OCI-LY7 (cell line): Measurements from ENCODE around the gene ASB14. TPM values are rescaled to one million over a fixed set of nuclear protein-coding genes. Genes with fewer than 3 reads are reported as not detected.
A peak's percentile ranks its signal among the peaks of the same experiment; 100 is the strongest.
"Not testable (repeated sequence)": the region's sequence is repeated elsewhere in the genome, so short reads cannot be mapped to it uniquely, and the experiment has no call there.

Experiments used
- BruUV-seq: library from RNA; stranded (reverse); fragments of 400-500 nt; replicated peaks from 2 replicates; lab custom pipeline; 2021; lab: Mats Ljungman, UMichigan
- CTCF ChIA-PET: fragments of 300-600 bp; sonication (Branson Sonifier 250); formaldehyde crosslinking; loops from one replicate; lab custom pipeline; 2022; ENCODE audit warnings: antibody characterized with exemption; ENCODE audit not compliant: unreplicated experiment; lab: Charles Lee
- POLR2A ChIA-PET: fragments of 300-600 bp; sonication (Branson Sonifier 250); formaldehyde crosslinking; loops from one replicate; lab custom pipeline; 2022; ENCODE audit warnings: antibody characterized with exemption; lab: Charles Lee
- DNase-seq: peaks from one replicate; pipeline ENCODE4 v3.0.0-alpha.2; 2015; ENCODE audit warnings: low spot score
- H2AFZ ChIP-seq: fragments of 200-600 bp; sonication (generic), shearing (Covaris generic); 2 replicates; pipeline ENCODE4 v1.6.1; 2014; ENCODE audit warnings: mild to moderate bottlenecking, antibody characterized with exemption, low read length, moderate library complexity
- H3K27ac ChIP-seq: fragments of 200-600 bp; sonication (generic); 2 replicates; pipeline ENCODE4 v1.5.1; 2014; ENCODE audit warnings: mixed run types, low read depth, mild to moderate bottlenecking, moderate library complexity, low read length, inconsistent platforms; ENCODE audit not compliant: poor library complexity, severe bottlenecking
- H3K36me3 ChIP-seq: fragments of 200-600 bp; sonication (generic); 2 replicates; pipeline ENCODE4 v1.6.1; 2014; ENCODE audit warnings: mild to moderate bottlenecking, antibody characterized with exemption, low read length, moderate library complexity, mixed read lengths; ENCODE audit not compliant: insufficient read depth
- H3K4me1 ChIP-seq: fragments of 200-600 bp; sonication (generic); 2 replicates; pipeline ENCODE4 v1.5.1; 2014; ENCODE audit warnings: mild to moderate bottlenecking, low read length; ENCODE audit not compliant: insufficient read depth, poor library complexity, severe bottlenecking
- H3K4me2 ChIP-seq: fragments of 200-600 bp; sonication (generic); 2 replicates; pipeline ENCODE4 v1.6.1; 2014; ENCODE audit warnings: mild to moderate bottlenecking, low read length
- H3K4me3 ChIP-seq: fragments of 200-600 bp; sonication (generic); 2 replicates; pipeline ENCODE4 v1.5.1; 2014; ENCODE audit warnings: mild to moderate bottlenecking, low read depth, low read length; ENCODE audit not compliant: poor library complexity, severe bottlenecking
- H3K79me2 ChIP-seq: fragments of 200-600 bp; sonication (generic); 2 replicates; pipeline ENCODE4 v1.6.1; 2016; ENCODE audit warnings: low read depth, mild to moderate bottlenecking, low read length, moderate library complexity, mixed read lengths; ENCODE audit not compliant: insufficient read depth
- H3K9me2 ChIP-seq: fragments of 200-600 bp; sonication (generic); 2 replicates; pipeline ENCODE4 v1.6.1; 2016; ENCODE audit warnings: mild to moderate bottlenecking, low read length, mixed read lengths; ENCODE audit not compliant: insufficient read depth
- H3K9me3 ChIP-seq: fragments of 200-600 bp; sonication (generic); 2 replicates; pipeline ENCODE4 v1.6.1; 2014; ENCODE audit warnings: mild to moderate bottlenecking, mixed run types, low read length, mixed read lengths
- H4K20me1 ChIP-seq: fragments of 200-600 bp; sonication (generic); 2 replicates; pipeline ENCODE4 v1.6.1; 2014; ENCODE audit warnings: mild to moderate bottlenecking, antibody characterized with exemption, low read length, moderate library complexity, mixed read lengths; ENCODE audit not compliant: insufficient read depth
- CTCF ChIP-seq: fragments of 200-600 bp; sonication (generic); conservative IDR thresholded peaks from 2 replicates; pipeline ENCODE4 v1.5.1; 2014; ENCODE audit warnings: mild to moderate bottlenecking, antibody characterized with exemption, low read length, moderate library complexity, mixed read lengths
- EZH2phosphoT487 ChIP-seq: fragments of 200-600 bp; sonication (generic); IDR thresholded peaks from 2 replicates; pipeline ENCODE4 v1.6.1; 2018; ENCODE audit warnings: low read depth, borderline replicate concordance, mild to moderate bottlenecking, mixed run types, antibody characterized with exemption, low read length, moderate library complexity, mixed read lengths
- intact Hi-C: fragments of 100-400 bp; cut with micrococcal nuclease; formaldehyde crosslinking; loops from one replicate; pipeline ENCODE4 v1.10.0; 2022; ENCODE audit not compliant: unreplicated experiment
- total RNA-seq, 2 experiments: library from RNA; depleted of rRNA in 1 of 2; stranded (reverse); fragments of >200 nt in 1 of 2; shearing (Covaris generic) in 1 of 2; gene quantifications; 2 replicates each; pipeline ENCODE4 v1.2.3, GENCODE V29; 2014 to 2022

ASB14 gene
- total RNA-seq, 2 experiments from 2014 or later, result 0.06 TPM; not detected in 1

GRCh38 chr3:57335283-57335938, 42.9 kb upstream of the ASB14 start:
- CTCF ChIA-PET, result no interaction called here
- DNase-seq, result no peak
- H3K9me2 ChIP-seq, result no peaks in the 10 kb centered on the region
- no peak overlapping the region for H3K4me3 ChIP-seq
- H2AFZ ChIP-seq, result no peak overlapping the region
- intact Hi-C loops, result no loop called here
- POLR2A ChIA-PET, result no interaction called here
- BruUV-seq, result no TSS peak
- no peaks in the 10 kb centered on the region for H3K36me3 ChIP-seq
- H3K4me1 ChIP-seq, result no peaks in the 10 kb centered on the region
- H3K9me3 ChIP-seq, result no peaks in the 10 kb centered on the region
- no peaks in the 10 kb centered on the region for H3K79me2 ChIP-seq
- no peaks in the 10 kb centered on the region for H4K20me1 ChIP-seq
- H3K27ac ChIP-seq, result no peak overlapping the region
- TF ChIP-seq CTCF, result no peak
- no peak for TF ChIP-seq EZH2phosphoT487
- no peak overlapping the region for H3K4me2 ChIP-seq

GRCh38 chr3:57331078-57331610, 38.7 kb upstream of the ASB14 start:
- intact Hi-C loops, result no loop called here
- BruUV-seq, result no TSS peak

GRCh38 chr3:57326498-57326897, 34.0 kb upstream of the ASB14 start:
- H3K9me2 ChIP-seq, H4K20me1 ChIP-seq, CTCF ChIA-PET, intact Hi-C loops, POLR2A ChIA-PET, H2AFZ ChIP-seq, BruUV-seq, H3K27ac ChIP-seq, H3K4me2 ChIP-seq, H3K9me3 ChIP-seq, H3K4me3 ChIP-seq, H3K4me1 ChIP-seq, DNase-seq, H3K36me3 ChIP-seq, H3K79me2 ChIP-seq: not testable (repeated sequence)

More at GRCh38 chr3:57331078-57331610, 38.7 kb upstream of the ASB14 start:
- peak; percentile 38; the same call in 1 of the 2 replicates for TF ChIP-seq CTCF
- TF ChIP-seq EZH2phosphoT487, result no peak
- H2AFZ ChIP-seq, result no peak overlapping the region
- no peaks in the 10 kb centered on the region for H3K9me2 ChIP-seq
- no peak overlapping the region for H3K4me2 ChIP-seq
- no peaks in the 10 kb centered on the region for H3K9me3 ChIP-seq
- no peaks in the 10 kb centered on the region for H3K36me3 ChIP-seq
- ChIA-PET CTCF (no interaction called here), POLR2A (interaction anchor here (0.7 kb wide), 1 partner anchor 781 kb away, joined by 3 read pairs; no protein-coding TSS in a partner anchor)
- no peak overlapping the region for H3K27ac ChIP-seq
- H3K4me3 ChIP-seq, result no peak overlapping the region
- no peaks in the 10 kb centered on the region for H3K4me1 ChIP-seq
- peak; percentile 6 for DNase-seq
- H3K79me2 ChIP-seq, result no peaks in the 10 kb centered on the region
- no peaks in the 10 kb centered on the region for H4K20me1 ChIP-seq
